B cell (primary cell): ENCODE measurements around the gene ENOX1. TPM values are rescaled to one million over a fixed set of nuclear protein-coding genes. Genes with fewer than 3 reads are reported as not detected.

Experiments used
- ATAC-seq: fragments of 200-7000 bp; cut with Tn5 transposase; one replicate; pipeline ENCODE4 v1.10.0; 2021; ENCODE audit warnings: low read depth, mild to moderate bottlenecking, moderate number of reproducible peaks, moderate library complexity
- CTCF ChIA-PET: fragments of 350-600 bp; sonication (Branson Sonifier 250); formaldehyde crosslinking; loops from one replicate; lab custom pipeline; 2021; ENCODE audit warnings: antibody characterized with exemption, inconsistent platforms; lab: Charles Lee
- POLR2A ChIA-PET: fragments of 350-600 bp; sonication (Branson Sonifier 250); formaldehyde crosslinking; loops from one replicate; lab custom pipeline; 2021; ENCODE audit warnings: antibody characterized with exemption; lab: Charles Lee
- DNase-seq: peaks from one replicate; pipeline ENCODE4 v3.0.0; 2013
- H2AFZ ChIP-seq: 2 replicates; pipeline ENCODE4 v1.6.1; 2012; ENCODE audit warnings: mild to moderate bottlenecking, low read depth, low read length; ENCODE audit not compliant: insufficient read depth, poor library complexity, severe bottlenecking
- H3K27ac ChIP-seq, 2 donors: 1 replicate in 1 of 2; 2 replicates in 1 of 2; pipeline ENCODE4 v1.5.1; 2012 to 2013; ENCODE audit warnings: low read length in 2 of 2, mild to moderate bottlenecking in 2 of 2, moderate library complexity in 1 of 2
- H3K27me3 ChIP-seq, 4 experiments: fragments of 200-600 bp in 1 of 4; sonication (generic) in 1 of 4; replicated peaks in 1 of 4; 1 replicate in 2 of 4; 2 replicates in 2 of 4; pipeline versions ENCODE4 v1.6.1 to v1.7.0; 2013 to 2016; ENCODE audit warnings: low read length in 3 of 4, mild to moderate bottlenecking in 2 of 4, mixed read lengths in 1 of 4, moderate library complexity in 1 of 4; ENCODE audit not compliant: insufficient read depth in 4 of 4, control insufficient read depth in 3 of 4; ENCODE audit errors: control extremely low read depth in 1 of 4
- H3K36me3 ChIP-seq, 2 experiments: replicated peaks in 1 of 2; 1 replicate in 1 of 2; 2 replicates in 1 of 2; pipeline versions ENCODE4 v1.6.1 to v1.7.1; 2013; ENCODE audit warnings: low read length in 1 of 2; ENCODE audit not compliant: insufficient read depth in 2 of 2, control insufficient read depth in 1 of 2; ENCODE audit errors: control extremely low read depth in 1 of 2, extremely low read depth in 1 of 2
- H3K4me1 ChIP-seq, 2 donors: fragments of 200-600 bp in 1 of 2; sonication (generic) in 1 of 2; 1 replicate in 1 of 2; 2 replicates in 1 of 2; pipeline versions ENCODE4 v1.5.1 to v1.6.1; 2013 to 2017; ENCODE audit warnings: low read length in 2 of 2; ENCODE audit not compliant: control insufficient read depth in 2 of 2, insufficient read depth in 2 of 2
- H3K4me2 ChIP-seq: replicated peaks from 2 replicates; pipeline ENCODE3; 2012; ENCODE audit warnings: mild to moderate bottlenecking, low read depth, low read length; ENCODE audit not compliant: poor library complexity, severe bottlenecking
- H3K4me3 ChIP-seq, 5 experiments: fragments of 200-600 bp in 1 of 5; sonication (generic) in 1 of 5; 1 replicate in 3 of 5; 2 replicates in 2 of 5; pipeline versions ENCODE4 v1.5.1 to v1.7.0; 2011 to 2016; ENCODE audit warnings: low read length in 4 of 5, mild to moderate bottlenecking in 4 of 5, low read depth in 2 of 5, control low read depth in 1 of 5, moderate library complexity in 1 of 5; ENCODE audit not compliant: insufficient read depth in 1 of 5; ENCODE audit errors: control extremely low read depth in 1 of 5, extremely low read depth in 1 of 5
- H3K79me2 ChIP-seq: fragments of 200-600 bp; sonication (generic); one replicate; pipeline ENCODE4 v1.6.0; 2016; ENCODE audit warnings: low read length; ENCODE audit not compliant: control insufficient read depth, insufficient read depth
- H3K9ac ChIP-seq: fragments of 200-600 bp; sonication (generic); 2 replicates; pipeline ENCODE4 v1.6.1; 2017; ENCODE audit warnings: mild to moderate bottlenecking, low read length, moderate library complexity
- H3K9me3 ChIP-seq, 3 donors: one replicate each; pipeline versions ENCODE4 v1.6.1 to v1.7.1; 2013; ENCODE audit warnings: low read length in 2 of 3; ENCODE audit not compliant: control insufficient read depth in 2 of 3, insufficient read depth in 1 of 3; ENCODE audit errors: control extremely low read depth in 1 of 3
- H4K20me1 ChIP-seq: 2 replicates; pipeline ENCODE4 v1.6.0; 2012; ENCODE audit warnings: mild to moderate bottlenecking, low read length; ENCODE audit not compliant: insufficient read depth, control insufficient read depth, poor library complexity, severe bottlenecking
- H3K27ac Mint-ChIP-seq: one replicate; pipeline ENCODE4 v1.8.0; 2021; ENCODE audit warnings: mixed read lengths
- H3K27me3 Mint-ChIP-seq: one replicate; pipeline ENCODE4 v1.8.0; 2021; ENCODE audit warnings: mixed read lengths
- H3K4me1 Mint-ChIP-seq: one replicate; pipeline ENCODE4 v1.8.0; 2021; ENCODE audit warnings: mixed read lengths
- H3K4me3 Mint-ChIP-seq: one replicate; pipeline ENCODE4 v1.8.0; 2021; ENCODE audit warnings: mixed read lengths
- H3K9me3 Mint-ChIP-seq: one replicate; pipeline ENCODE4 v1.8.0; 2022; ENCODE audit warnings: mixed read lengths; ENCODE audit not compliant: insufficient read depth
- EZH2 ChIP-seq: IDR thresholded peaks from 2 replicates; pipeline ENCODE4 v1.6.1; 2012; ENCODE audit warnings: borderline replicate concordance, low read depth, mild to moderate bottlenecking, moderate library complexity, low read length; ENCODE audit not compliant: insufficient read depth, poor library complexity, severe bottlenecking
- WGBS: methylation state at CpG from one replicate; pipeline ENCODE4 v1.1.5; 2013; ENCODE audit warnings: missing lambda C conversion rate; ENCODE audit not compliant: insufficient coverage; 5-methylcytosine and 5-hydroxymethylcytosine counted together
- intact Hi-C: fragments of 100-400 bp; cut with micrococcal nuclease; formaldehyde crosslinking; loops from one replicate; pipeline ENCODE4 v1.10.0; 2022
- polyA plus RNA-seq: library from polyadenylated mRNA; depleted of rRNA; stranded (reverse); fragments of >200 nt; gene quantifications from 2 replicates; pipeline ENCODE4 v1.2.3, GENCODE V29; 2012
- total RNA-seq, 2 donors: library from RNA; stranded (reverse); fragments of 120-200 nt in 1 of 2; gene quantifications; 1 replicate in 1 of 2; 2 replicates in 1 of 2; pipeline versions ENCODE4 v1.2.3 to v1.2.4, GENCODE V29; 2013 to 2022
- TF ChIP-seq, protein P1 (sequence below): fragments of 200-600 bp; IDR thresholded peaks from one replicate; pipeline ENCODE4 v1.8.0; 2022; ENCODE audit warnings: antibody characterized with exemption, mild to moderate bottlenecking

The ENOX1 gene
- total and polyA plus RNA-seq, 2 donors (not counting 1 experiment from before 2014, with no cell fraction given): not detected

DNA sequence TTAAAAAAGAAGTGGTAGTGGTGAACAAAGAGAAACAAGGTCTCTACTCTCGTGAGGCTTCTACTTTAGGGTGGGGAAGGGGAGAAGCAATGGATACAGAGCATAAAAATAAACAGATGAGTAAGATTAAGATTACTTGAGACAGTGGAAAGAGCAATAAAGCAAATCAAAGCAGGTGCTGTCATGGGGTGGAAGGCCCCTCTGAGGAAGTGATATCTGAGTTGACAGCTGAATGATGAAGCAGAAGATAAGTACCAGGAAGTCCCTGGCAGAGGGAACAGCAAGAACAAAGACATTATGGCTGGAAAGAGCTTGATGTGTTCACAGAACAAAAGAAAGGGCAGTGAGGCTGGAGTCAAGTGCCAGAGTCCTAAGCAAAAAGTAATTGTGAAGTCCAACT lies 221.8 kb downstream of the ENOX1 start:
- TF ChIP-seq EZH2: no peak
- TF ChIP-seq, protein P1, sequence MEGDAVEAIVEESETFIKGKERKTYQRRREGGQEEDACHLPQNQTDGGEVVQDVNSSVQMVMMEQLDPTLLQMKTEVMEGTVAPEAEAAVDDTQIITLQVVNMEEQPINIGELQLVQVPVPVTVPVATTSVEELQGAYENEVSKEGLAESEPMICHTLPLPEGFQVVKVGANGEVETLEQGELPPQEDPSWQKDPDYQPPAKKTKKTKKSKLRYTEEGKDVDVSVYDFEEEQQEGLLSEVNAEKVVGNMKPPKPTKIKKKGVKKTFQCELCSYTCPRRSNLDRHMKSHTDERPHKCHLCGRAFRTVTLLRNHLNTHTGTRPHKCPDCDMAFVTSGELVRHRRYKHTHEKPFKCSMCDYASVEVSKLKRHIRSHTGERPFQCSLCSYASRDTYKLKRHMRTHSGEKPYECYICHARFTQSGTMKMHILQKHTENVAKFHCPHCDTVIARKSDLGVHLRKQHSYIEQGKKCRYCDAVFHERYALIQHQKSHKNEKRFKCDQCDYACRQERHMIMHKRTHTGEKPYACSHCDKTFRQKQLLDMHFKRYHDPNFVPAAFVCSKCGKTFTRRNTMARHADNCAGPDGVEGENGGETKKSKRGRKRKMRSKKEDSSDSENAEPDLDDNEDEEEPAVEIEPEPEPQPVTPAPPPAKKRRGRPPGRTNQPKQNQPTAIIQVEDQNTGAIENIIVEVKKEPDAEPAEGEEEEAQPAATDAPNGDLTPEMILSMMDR: no peak
- POLR2A ChIA-PET: no interaction called here
- Histone ChIP-seq H3K27me3 (no peaks in the 10 kb centered on the region), H3K4me1 (no peaks in the 10 kb centered on the region), H4K20me1 (no peaks in the 10 kb centered on the region), H3K4me3 (no peak overlapping the region), H3K9me3 (no peaks in the 10 kb centered on the region), H3K27ac (no peak overlapping the region), H3K79me2 (no peaks in the 10 kb centered on the region), H3K9ac (no peak overlapping the region), H2AFZ (no peak overlapping the region), H3K4me2 (no peak overlapping the region), H3K36me3 (no peaks in the 10 kb centered on the region)
- H3K27me3 Mint-ChIP-seq: peaks cover 5% of the 10 kb centered on the region
- CTCF ChIA-PET: no interaction called here
- no peaks in the 10 kb centered on the region for H3K9me3 Mint-ChIP-seq
- no peak overlapping the region for H3K27ac Mint-ChIP-seq
- no peak overlapping the region for H3K4me3 Mint-ChIP-seq
- ATAC-seq (no peak), DNase-seq (no peak)
- no peaks in the 10 kb centered on the region for H3K4me1 Mint-ChIP-seq
- 83% methylated on average over 1 of the region's 1 CpG for WGBS
- intact Hi-C loops: no loop called here

DNA sequence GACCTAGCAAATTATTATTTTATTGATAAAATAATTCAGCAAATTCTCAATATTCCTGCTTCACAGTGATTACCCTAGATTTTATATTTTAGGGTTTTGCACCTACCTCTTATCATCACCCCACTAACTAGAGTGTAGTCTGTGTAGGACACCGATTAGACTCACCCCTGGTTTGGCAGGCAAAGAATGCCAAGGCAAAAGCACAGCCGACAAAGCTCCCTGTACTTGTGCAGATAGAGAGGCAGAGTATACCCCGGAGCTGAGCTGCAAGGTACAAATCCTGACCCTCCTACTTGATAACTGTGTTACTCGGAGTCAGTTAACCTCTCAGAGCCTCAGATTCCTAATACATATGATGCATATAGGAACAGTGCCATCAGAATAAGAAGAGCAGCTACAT lies 225.7 kb downstream of the ENOX1 start:
- H3K27me3 ChIP-seq: no peaks in the 10 kb centered on the region
- ChIA-PET CTCF (no interaction called here), POLR2A (no interaction called here)
- H3K9ac ChIP-seq: no peak overlapping the region
- no peaks in the 10 kb centered on the region for H3K4me1 ChIP-seq
- H4K20me1 ChIP-seq: no peaks in the 10 kb centered on the region
- TF ChIP-seq, protein P1: no peak
- TF ChIP-seq EZH2: no peak
- no peaks in the 10 kb centered on the region for H3K36me3 ChIP-seq
- H3K9me3 Mint-ChIP-seq: no peaks in the 10 kb centered on the region
- H3K4me1 Mint-ChIP-seq: no peaks in the 10 kb centered on the region
- no peaks in the 10 kb centered on the region for H3K27me3 Mint-ChIP-seq
- no peaks in the 10 kb centered on the region for H3K9me3 ChIP-seq
- H3K79me2 ChIP-seq: no peaks in the 10 kb centered on the region
- no peak overlapping the region for H3K27ac ChIP-seq
- no peak overlapping the region for H3K27ac Mint-ChIP-seq
- WGBS: 100% methylated on average over 1 of the region's 4 CpGs
- no peak overlapping the region for H3K4me3 Mint-ChIP-seq
- no peak for ATAC-seq
- H2AFZ ChIP-seq: no peak overlapping the region
- no peak overlapping the region for H3K4me3 ChIP-seq
- no peak for DNase-seq
- intact Hi-C loops: no loop called here
- no peak overlapping the region for H3K4me2 ChIP-seq
